ENCODE measurements around the gene GBA2.

Gene GBA2

GRCh38 chr9:35750256-35750531, 1.2 kb upstream of the GBA2 start:
- no peak for TF ChIP-seq GLIS3 (CRISPR knock-in tag; IDR thresholded peaks at IDR 0.05)
- no peak for TF ChIP-seq BACH2 (CRISPR knock-in tag; IDR thresholded peaks at IDR 0.05; ENCODE audit: borderline replicate concordance)
- TF ChIP-seq POU6F1 (CRISPR knock-in tag; IDR thresholded peaks at IDR 0.05; ENCODE audit: borderline replicate concordance, low read depth), result no peak
- no peak for TF ChIP-seq ZNF70 (CRISPR knock-in tag; IDR thresholded peaks at IDR 0.05)
- no peak for TF ChIP-seq SNAI2 (CRISPR knock-in tag; IDR thresholded peaks at IDR 0.05)
- no peak for TF ChIP-seq TOX (CRISPR knock-in tag; IDR thresholded peaks at IDR 0.05; ENCODE audit: borderline replicate concordance)
- ATAC-seq, result no peak

- peak; percentile 46 for ATAC-seq
These were observed 657 bp upstream of the GBA2 start for GRCh38 chr9:35749515-35750255.

GRCh38 chr9:35748242-35748857, 678 bp downstream of the GBA2 start:
- peak; percentile 9 for ATAC-seq

More at GRCh38 chr9:35749515-35750255, 657 bp upstream of the GBA2 start:
- TF ChIP-seq ZNF565 (CRISPR knock-in tag; conservative IDR thresholded peaks at IDR 0.05; ENCODE audit: low read depth), result no peak
- TF ChIP-seq ESRRG (CRISPR knock-in tag; IDR thresholded peaks at IDR 0.05), result no peak
- no peak for TF ChIP-seq ZFP3 (CRISPR knock-in tag; IDR thresholded peaks at IDR 0.05)
- no peak for TF ChIP-seq TOX (CRISPR knock-in tag; IDR thresholded peaks at IDR 0.05; ENCODE audit: borderline replicate concordance)
- TF ChIP-seq SNAI2 (CRISPR knock-in tag; IDR thresholded peaks at IDR 0.05), result no peak
- no peak for TF ChIP-seq PPARA (CRISPR knock-in tag; IDR thresholded peaks at IDR 0.05; ENCODE audit: borderline replicate concordance)

More at GRCh38 chr9:35748242-35748857, 678 bp downstream of the GBA2 start:
- no peak for TF ChIP-seq ZNF8 (CRISPR knock-in tag; IDR thresholded peaks at IDR 0.05)
- no peak for TF ChIP-seq ZFP30 (CRISPR knock-in tag; IDR thresholded peaks at IDR 0.05)
- no peak for TF ChIP-seq ZNF565 (CRISPR knock-in tag; conservative IDR thresholded peaks at IDR 0.05; ENCODE audit: low read depth)
- no peak for TF ChIP-seq SNAI2 (CRISPR knock-in tag; IDR thresholded peaks at IDR 0.05)
- no peak for TF ChIP-seq BACH2 (CRISPR knock-in tag; IDR thresholded peaks at IDR 0.05; ENCODE audit: borderline replicate concordance)
- no peak for TF ChIP-seq ZC3H10 (CRISPR knock-in tag; IDR thresholded peaks at IDR 0.05)
- TF ChIP-seq CREB5 (CRISPR knock-in tag; IDR thresholded peaks at IDR 0.05; ENCODE audit: low read depth), result no peak
- no peak for TF ChIP-seq TOX (CRISPR knock-in tag; IDR thresholded peaks at IDR 0.05; ENCODE audit: borderline replicate concordance)
- TF ChIP-seq GLIS3 (CRISPR knock-in tag; IDR thresholded peaks at IDR 0.05), result no peak
- TF ChIP-seq ESRRG (CRISPR knock-in tag; IDR thresholded peaks at IDR 0.05), result no peak
- TF ChIP-seq ISL1 (CRISPR knock-in tag; IDR thresholded peaks at IDR 0.05), result no peak
- no peak for TF ChIP-seq ARNTL (CRISPR knock-in tag; IDR thresholded peaks at IDR 0.05; ENCODE audit: borderline replicate concordance, low read depth)
- no peak for TF ChIP-seq TSHZ2 (CRISPR knock-in tag; IDR thresholded peaks at IDR 0.05)
- TF ChIP-seq CSRNP3 (CRISPR knock-in tag; IDR thresholded peaks at IDR 0.05), result no peak
- no peak for TF ChIP-seq ZFP3 (CRISPR knock-in tag; IDR thresholded peaks at IDR 0.05)
- no peak for TF ChIP-seq OSR1 (CRISPR knock-in tag; IDR thresholded peaks at IDR 0.05)
- TF ChIP-seq ZNF70 (CRISPR knock-in tag; IDR thresholded peaks at IDR 0.05), result no peak
